DOHH2 (cell line): Measurements from ENCODE around the gene OXCT1.

ENCODE experiments used
- H3F3A ChIP-seq: fragments of 200-600 bp; sonication (generic), shearing (Covaris generic); 2 replicates; pipeline ENCODE4 v1.6.0; 2016; ENCODE audit warnings: antibody characterized with exemption, mild to moderate bottlenecking; ENCODE audit not compliant: control insufficient read depth, insufficient read depth
- H3K27ac ChIP-seq: fragments of 200-600 bp; sonication (generic); 2 replicates; pipeline ENCODE4 v1.5.1; 2014; ENCODE audit warnings: low read depth, mild to moderate bottlenecking, low read length, moderate library complexity
- H3K27me3 ChIP-seq: fragments of 200-600 bp; sonication (generic); 2 replicates; pipeline ENCODE4 v1.6.1; 2014; ENCODE audit warnings: mild to moderate bottlenecking, low read length, mixed read lengths; ENCODE audit not compliant: control insufficient read depth
- H3K36me3 ChIP-seq: fragments of 200-600 bp; sonication (generic); 2 replicates; pipeline ENCODE4 v1.6.1; 2014; ENCODE audit warnings: mild to moderate bottlenecking, low read length, moderate library complexity, mixed read lengths; ENCODE audit not compliant: control insufficient read depth
- H3K4me1 ChIP-seq: fragments of 200-600 bp; sonication (generic); 2 replicates; pipeline ENCODE4 v1.6.1; 2014; ENCODE audit warnings: mild to moderate bottlenecking, low read length, mixed read lengths; ENCODE audit not compliant: control insufficient read depth
- H3K4me2 ChIP-seq: fragments of 200-600 bp; sonication (generic); 2 replicates; pipeline ENCODE4 v1.6.0; 2014; ENCODE audit warnings: mild to moderate bottlenecking, low read length, moderate library complexity
- H3K4me3 ChIP-seq: fragments of 200-600 bp; sonication (generic); 2 replicates; pipeline ENCODE4 v1.5.1; 2014; ENCODE audit warnings: mild to moderate bottlenecking, low read length, mixed read lengths
- H3K79me2 ChIP-seq: fragments of 200-600 bp; sonication (generic); 2 replicates; pipeline ENCODE4 v1.6.1; 2014; ENCODE audit warnings: mild to moderate bottlenecking, low read length, mixed read lengths; ENCODE audit not compliant: control insufficient read depth
- H3K9me2 ChIP-seq: fragments of 200-600 bp; sonication (generic); replicated peaks from 2 replicates; pipeline ENCODE4 v1.6.1; 2014; ENCODE audit warnings: mild to moderate bottlenecking, low read length, mixed read lengths; ENCODE audit not compliant: control insufficient read depth
- H3K9me3 ChIP-seq: fragments of 200-600 bp; sonication (generic); 2 replicates; pipeline ENCODE4 v1.6.1; 2014; ENCODE audit warnings: antibody characterized with exemption, low read length, mixed read lengths; ENCODE audit not compliant: control insufficient read depth, insufficient read depth
- H4K20me1 ChIP-seq: fragments of 200-600 bp; sonication (generic); 2 replicates; pipeline ENCODE4 v1.6.0; 2014; ENCODE audit warnings: low read depth, mild to moderate bottlenecking, antibody characterized with exemption, low read length, moderate library complexity; ENCODE audit not compliant: control insufficient read depth, insufficient read depth
- EZH2phosphoT487 ChIP-seq: fragments of 200-600 bp; sonication (generic); IDR thresholded peaks from 2 replicates; pipeline ENCODE4 v1.6.1; 2017; ENCODE audit warnings: borderline replicate concordance, mild to moderate bottlenecking, antibody characterized with exemption, low read length, moderate library complexity, mixed read lengths
- TF ChIP-seq, protein P1 (sequence below): fragments of 200-600 bp; sonication (generic); IDR thresholded peaks from one replicate; pipeline ENCODE4 v1.5.1; 2014; ENCODE audit warnings: antibody characterized with exemption, mild to moderate bottlenecking, low read depth, low read length; ENCODE audit not compliant: poor library complexity, severe bottlenecking

The OXCT1 gene

DNA sequence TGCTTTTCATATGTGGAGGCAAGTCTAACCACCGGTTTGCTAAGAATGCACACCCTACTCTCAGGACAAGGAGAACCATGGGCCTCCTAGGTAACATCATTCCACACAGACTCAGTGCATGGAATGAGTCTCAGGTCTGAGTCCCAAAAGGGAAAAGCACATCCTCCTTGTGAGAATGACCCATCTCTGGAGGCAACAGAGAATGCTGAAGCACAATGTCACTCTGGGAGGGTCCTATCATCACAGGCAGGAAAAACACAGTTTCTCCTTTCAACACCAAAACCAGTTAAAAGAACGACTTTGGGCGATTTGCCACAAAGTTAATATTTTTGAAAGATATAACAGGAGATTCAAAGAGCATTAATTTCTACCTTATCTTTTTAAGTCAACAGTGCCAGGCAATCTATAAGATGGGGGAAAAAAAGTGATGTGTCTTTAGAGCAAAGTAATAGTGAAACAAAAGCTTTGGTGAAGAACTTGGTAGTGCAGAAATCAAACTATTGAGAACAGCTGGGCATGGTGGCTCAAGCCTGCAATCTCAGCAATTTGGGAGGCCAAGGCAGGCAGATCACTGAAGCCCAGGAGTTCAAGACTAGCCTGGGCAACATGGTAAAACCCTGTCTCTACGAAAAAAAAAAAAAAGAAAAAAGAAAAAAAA, 97.3 kb downstream of the OXCT1 start:
- no peak overlapping the region for H3K4me3 ChIP-seq
- no peaks in the 10 kb centered on the region for H4K20me1 ChIP-seq
- H3K79me2 ChIP-seq: no peaks in the 10 kb centered on the region
- no peak overlapping the region for H3K27ac ChIP-seq
- H3K9me2 ChIP-seq: no peaks in the 10 kb centered on the region
- no peaks in the 10 kb centered on the region for H3K27me3 ChIP-seq
- 0 out of 2 replicates have a peak, but pooled peaks cover 6% of the 10 kb centered on the region for H3F3A ChIP-seq
- H3K4me1 ChIP-seq: no peaks in the 10 kb centered on the region
- peaks cover 13% of the 10 kb centered on the region; the same call in 1 of the 2 replicates for H3K36me3 ChIP-seq
- no peaks in the 10 kb centered on the region for H3K9me3 ChIP-seq
- TF ChIP-seq EZH2phosphoT487: no peak
- TF ChIP-seq, protein P1, sequence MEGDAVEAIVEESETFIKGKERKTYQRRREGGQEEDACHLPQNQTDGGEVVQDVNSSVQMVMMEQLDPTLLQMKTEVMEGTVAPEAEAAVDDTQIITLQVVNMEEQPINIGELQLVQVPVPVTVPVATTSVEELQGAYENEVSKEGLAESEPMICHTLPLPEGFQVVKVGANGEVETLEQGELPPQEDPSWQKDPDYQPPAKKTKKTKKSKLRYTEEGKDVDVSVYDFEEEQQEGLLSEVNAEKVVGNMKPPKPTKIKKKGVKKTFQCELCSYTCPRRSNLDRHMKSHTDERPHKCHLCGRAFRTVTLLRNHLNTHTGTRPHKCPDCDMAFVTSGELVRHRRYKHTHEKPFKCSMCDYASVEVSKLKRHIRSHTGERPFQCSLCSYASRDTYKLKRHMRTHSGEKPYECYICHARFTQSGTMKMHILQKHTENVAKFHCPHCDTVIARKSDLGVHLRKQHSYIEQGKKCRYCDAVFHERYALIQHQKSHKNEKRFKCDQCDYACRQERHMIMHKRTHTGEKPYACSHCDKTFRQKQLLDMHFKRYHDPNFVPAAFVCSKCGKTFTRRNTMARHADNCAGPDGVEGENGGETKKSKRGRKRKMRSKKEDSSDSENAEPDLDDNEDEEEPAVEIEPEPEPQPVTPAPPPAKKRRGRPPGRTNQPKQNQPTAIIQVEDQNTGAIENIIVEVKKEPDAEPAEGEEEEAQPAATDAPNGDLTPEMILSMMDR: no peak
- H3K4me2 ChIP-seq: no peak overlapping the region

- Histone ChIP-seq H3K27ac (no peak overlapping the region), H3K9me3 (no peaks in the 10 kb centered on the region), H3K79me2 (no peaks in the 10 kb centered on the region), H3F3A (0 out of 2 replicates have a peak, but pooled peaks cover 6% of the 10 kb centered on the region), H3K4me2 (no peak overlapping the region), H3K4me3 (no peak overlapping the region), H3K4me1 (no peaks in the 10 kb centered on the region), H3K36me3 (peaks cover 16% of the 10 kb centered on the region; the same call in 1 of the 2 replicates), H3K27me3 (no peaks in the 10 kb centered on the region), H4K20me1 (no peaks in the 10 kb centered on the region), H3K9me2 (no peaks in the 10 kb centered on the region)
- no peak for TF ChIP-seq EZH2phosphoT487
- TF ChIP-seq, protein P1: no peak
These were observed 98.2 kb downstream of the OXCT1 start for GRCh38 chr5:41772056-41772455.

DNA sequence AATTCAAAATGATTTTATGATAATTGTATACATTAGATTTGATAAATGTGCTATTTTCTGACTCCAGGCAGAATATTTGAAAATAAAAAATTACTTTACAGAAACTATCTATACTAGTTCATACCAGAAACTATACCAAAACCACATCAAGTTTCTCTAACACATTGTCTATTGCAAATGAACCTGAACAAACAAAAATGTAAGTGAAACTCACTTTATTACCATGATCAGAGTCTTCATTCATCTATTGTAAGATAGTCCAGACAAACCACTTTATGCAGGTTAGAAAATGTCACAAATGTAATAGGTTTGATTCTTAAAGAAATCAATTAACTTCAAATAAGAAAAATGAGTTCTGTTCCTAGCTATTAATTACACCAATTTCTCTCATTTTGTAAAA, 99.4 kb downstream of the OXCT1 start:
- H3K9me2 ChIP-seq: no peaks in the 10 kb centered on the region
- 0 out of 2 replicates have a peak, but pooled peaks cover 6% of the 10 kb centered on the region for H3F3A ChIP-seq
- H4K20me1 ChIP-seq: no peaks in the 10 kb centered on the region
- H3K79me2 ChIP-seq: no peaks in the 10 kb centered on the region
- H3K27me3 ChIP-seq: no peaks in the 10 kb centered on the region
- H3K27ac ChIP-seq: no peak overlapping the region
- H3K4me1 ChIP-seq: no peaks in the 10 kb centered on the region
- H3K4me2 ChIP-seq: no peak overlapping the region
- no peaks in the 10 kb centered on the region for H3K9me3 ChIP-seq
- TF ChIP-seq, protein P1: no peak
- TF ChIP-seq EZH2phosphoT487: no peak
- H3K4me3 ChIP-seq: no peak overlapping the region
- H3K36me3 ChIP-seq: peaks cover 16% of the 10 kb centered on the region; the same call in 1 of the 2 replicates
